ENCODE data around the gene RGS10. TPM values are rescaled to one million over a fixed set of nuclear protein-coding genes. Genes with fewer than 3 reads are reported as not detected.

The RGS10 gene
- total and polyA plus RNA-seq, 2 of the 8 experiments (the other 6 are each of a cell fraction or from before 2014, with no cell fraction given): 5.5 to 13.1 TPM

GRCh38 chr10:119507115-119507514, 35.4 kb downstream of the RGS10 start:
- DNase-seq (ENCODE audit: low read depth in 1 of 2, low spot score in 2 of 2): no peak
- FAIRE-seq: no peak
- TF ChIP-seq KDM1A (IDR thresholded peaks at IDR 0.05; ENCODE audit: borderline replicate concordance, low read length) (no peak), SP4 (IDR thresholded peaks at IDR 0.05; ENCODE audit: low read length) (no peak), EZH2 (IDR thresholded peaks at IDR 0.05; ENCODE audit: low read depth, low read length, severe bottlenecking) (no peak), EGR1 (IDR thresholded peaks at IDR 0.05; ENCODE audit: borderline replicate concordance, low read depth, low read length) (no peak), SP1 (IDR thresholded peaks at IDR 0.05; ENCODE audit: low read depth, low read length) (no peak), NRF1 (IDR thresholded peaks at IDR 0.05; ENCODE audit: low read depth, low read length) (no peak), YY1 (IDR thresholded peaks at IDR 0.05; ENCODE audit: low read depth, low read length) (no peak), CBX8 (IDR thresholded peaks at IDR 0.05; ENCODE audit: borderline replicate concordance, low read depth, low read length) (no peak), SAP30 (IDR thresholded peaks at IDR 0.05; ENCODE audit: insufficient read depth, insufficient replicate concordance, low read length) (no peak), ZNF274 (IDR thresholded peaks at IDR 0.05; ENCODE audit: borderline replicate concordance, extremely low read depth, low read length) (no peak), SIN3A (conservative IDR thresholded peaks at IDR 0.05 in 1 of 2, IDR thresholded peaks at IDR 0.05 in 1 of 2; ENCODE audit: low read depth in 1 of 2, low read length in 2 of 2) (no peak), MAFK (IDR thresholded peaks at IDR 0.05; ENCODE audit: low read depth, low read length) (no peak), POLR2A (IDR thresholded peaks at IDR 0.05; ENCODE audit: control extremely low read depth in 1 of 2, low read depth in 2 of 2, low read length in 2 of 2) (no peak), SP2 (IDR thresholded peaks at IDR 0.05; ENCODE audit: low read length) (no peak)
- TF ChIP-seq, protein P1, sequence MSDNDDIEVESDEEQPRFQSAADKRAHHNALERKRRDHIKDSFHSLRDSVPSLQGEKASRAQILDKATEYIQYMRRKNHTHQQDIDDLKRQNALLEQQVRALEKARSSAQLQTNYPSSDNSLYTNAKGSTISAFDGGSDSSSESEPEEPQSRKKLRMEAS (IDR thresholded peaks at IDR 0.05): no peak

More at GRCh38 chr10:119507115-119507514, 35.4 kb downstream of the RGS10 start:
- Histone ChIP-seq H3K18ac (ENCODE audit: extremely low read depth, low read length) (no peak overlapping the region), H3K27me3 (replicated peaks in 1 of 4; ENCODE audit: control insufficient read depth in 3 of 4, extremely low read depth in 1 of 4, insufficient read depth in 3 of 4, low read length in 3 of 4) (no peaks in the 10 kb centered on the region), H3K56ac (replicated peaks; ENCODE audit: insufficient read length, low read depth, low read length) (no peak overlapping the region), H2BK12ac (ENCODE audit: low read depth, low read length) (no peak overlapping the region), H3K79me1 (ENCODE audit: low read depth, low read length) (no peaks in the 10 kb centered on the region), H2BK20ac (ENCODE audit: low read length) (no peak overlapping the region), H2AFZ (ENCODE audit: low read length) (no peak overlapping the region), H2BK15ac (ENCODE audit: low read length) (no peak overlapping the region), H3K9me3 (ENCODE audit: insufficient read depth in 2 of 2, low read depth in 1 of 2, low read length in 1 of 2) (no peaks in the 10 kb centered on the region), H4K91ac (replicated peaks; ENCODE audit: insufficient read length, low read length) (no peak overlapping the region), H3K4ac (replicated peaks; ENCODE audit: insufficient read length, low read depth, low read length) (no peak overlapping the region), H4K5ac (ENCODE audit: insufficient read length, low read depth, low read length) (no peak overlapping the region), H3K14ac (ENCODE audit: insufficient read length) (no peak overlapping the region), H3K36me3 (ENCODE audit: control insufficient read depth in 2 of 4, insufficient read depth in 4 of 4, low read length in 3 of 4) (no peaks in the 10 kb centered on the region), H2BK120ac (replicated peaks; ENCODE audit: low read depth, low read length) (no peak overlapping the region), H3K27ac (ENCODE audit: low read depth, low read length) (no peak overlapping the region), H4K8ac (ENCODE audit: extremely low read depth, insufficient read depth, low read length) (no peak overlapping the region), H3K4me2 (ENCODE audit: insufficient read depth in 1 of 2, low read depth in 2 of 2, low read length in 2 of 2) (no peak overlapping the region), H3K79me2 (ENCODE audit: control insufficient read depth in 1 of 2, insufficient read depth in 2 of 2, low read length in 2 of 2) (no peaks in the 10 kb centered on the region), H2AK5ac (ENCODE audit: low read depth, low read length) (no peak overlapping the region), H2BK5ac (ENCODE audit: low read depth, low read length) (no peak overlapping the region), H3K9ac (replicated peaks in 1 of 4; ENCODE audit: extremely low read depth in 1 of 4, low read depth in 3 of 4, low read length in 3 of 4) (no peak overlapping the region), H3K23me2 (ENCODE audit: low read depth, low read length) (no peaks in the 10 kb centered on the region), H4K20me1 (replicated peaks in 1 of 2; ENCODE audit: control insufficient read depth in 1 of 2, insufficient read depth in 2 of 2, low read length in 2 of 2) (peaks cover 0 to 2% of the 10 kb centered on the region in 2 experiments), H3K4me3 (ENCODE audit: extremely low read depth in 1 of 4, insufficient read depth in 2 of 4, low read depth in 3 of 4, low read length in 4 of 4) (no peak overlapping the region), H3K23ac (ENCODE audit: insufficient read length) (no peak overlapping the region), H3K4me1 (replicated peaks in 1 of 4; ENCODE audit: control insufficient read depth in 3 of 4, insufficient read depth in 4 of 4, low read length in 3 of 4) (no peaks in the 10 kb centered on the region; a peak in 1 of 7 replicates)
- CTCF ChIA-PET (ENCODE audit: partially characterized antibody): interaction anchor here (0.6 to 1.6 kb wide), 2 partner anchors 17 to 383 kb away, joined by 3 to 5 read pairs; no protein-coding TSS in a partner anchor
- 76% methylated on average over 5 of the region's 5 CpGs; no CpG with 5 or more reads in 1 of the 2 experiments for WGBS, 2 experiments (ENCODE audit: extremely low coverage in 1 of 2, insufficient coverage in 1 of 2, insufficient read length in 1 of 2, insufficient replicate concordance in 2 of 2, low coverage in 1 of 2, low lambda C conversion rate in 2 of 2, missing lambda C conversion rate in 1 of 2)
- POLR2A ChIA-PET (ENCODE audit: partially characterized antibody): interaction anchor here (0.6 kb wide), 1 partner anchor 26 kb away, joined by 3 read pairs; no protein-coding TSS in a partner anchor

Data from H1 (cell line).